ENCODE data around the gene FUT1.

DNA sequence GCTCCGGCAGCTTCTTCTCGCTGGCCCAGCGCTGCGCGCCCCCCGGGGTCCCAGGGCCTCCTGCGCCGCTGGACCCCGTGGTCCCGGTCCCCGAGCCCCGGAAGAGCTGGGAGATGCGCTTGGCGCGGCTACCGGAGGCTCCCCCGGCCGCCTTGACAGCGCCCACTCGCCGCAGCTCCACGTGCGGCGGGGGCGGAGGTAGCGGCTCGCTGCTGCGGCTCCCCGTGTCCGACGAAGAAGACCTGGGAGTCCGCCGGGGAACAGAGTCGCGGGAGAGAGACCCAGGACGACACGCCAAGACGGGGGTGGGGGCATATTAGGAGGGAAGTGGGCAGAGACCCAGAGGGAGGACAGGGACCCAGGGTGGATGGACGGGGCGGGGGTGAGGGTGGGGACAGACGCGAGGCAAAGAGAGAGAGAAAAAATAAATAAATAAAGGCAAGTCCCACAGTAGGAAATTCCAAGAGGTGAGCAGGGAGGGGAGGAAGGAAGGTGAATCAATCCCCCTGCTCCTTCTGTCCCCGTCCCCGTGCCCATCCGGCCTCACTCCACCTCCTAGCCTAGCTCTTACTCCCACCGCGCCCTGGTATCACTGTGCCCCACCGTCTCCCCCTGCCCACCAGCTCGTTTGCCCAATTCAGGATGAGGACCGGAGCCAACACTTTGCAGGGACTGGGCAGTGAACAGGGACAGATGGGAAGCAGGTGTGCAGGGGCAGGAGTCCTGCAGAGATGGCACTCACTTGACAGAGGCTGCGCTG lies 12.9 kb downstream of the FUT1 start:
- TF ChIP-seq POLR2AphosphoS5 (IDR thresholded peaks at IDR 0.05; ENCODE audit: borderline replicate concordance, low read depth, low read length) (no peak), EZH2 (IDR thresholded peaks at IDR 0.05) (no peak), FOXP2 (optimal IDR thresholded peaks at IDR 0.05; ENCODE audit: control extremely low read depth, extremely low read length, insufficient read depth) (no peak)

All from SK-N-MC (cell line).